Activated effector memory CD4-positive, alpha-beta T cell treated with Interleukin-2 at 50 U/mL for 16 hours (primary cell): ENCODE results near the gene PGM1.

ENCODE experiments used
- DNase-seq: peaks from one replicate; pipeline ENCODE4 v3.0.0-alpha.2; 2020

Gene PGM1

DNA sequence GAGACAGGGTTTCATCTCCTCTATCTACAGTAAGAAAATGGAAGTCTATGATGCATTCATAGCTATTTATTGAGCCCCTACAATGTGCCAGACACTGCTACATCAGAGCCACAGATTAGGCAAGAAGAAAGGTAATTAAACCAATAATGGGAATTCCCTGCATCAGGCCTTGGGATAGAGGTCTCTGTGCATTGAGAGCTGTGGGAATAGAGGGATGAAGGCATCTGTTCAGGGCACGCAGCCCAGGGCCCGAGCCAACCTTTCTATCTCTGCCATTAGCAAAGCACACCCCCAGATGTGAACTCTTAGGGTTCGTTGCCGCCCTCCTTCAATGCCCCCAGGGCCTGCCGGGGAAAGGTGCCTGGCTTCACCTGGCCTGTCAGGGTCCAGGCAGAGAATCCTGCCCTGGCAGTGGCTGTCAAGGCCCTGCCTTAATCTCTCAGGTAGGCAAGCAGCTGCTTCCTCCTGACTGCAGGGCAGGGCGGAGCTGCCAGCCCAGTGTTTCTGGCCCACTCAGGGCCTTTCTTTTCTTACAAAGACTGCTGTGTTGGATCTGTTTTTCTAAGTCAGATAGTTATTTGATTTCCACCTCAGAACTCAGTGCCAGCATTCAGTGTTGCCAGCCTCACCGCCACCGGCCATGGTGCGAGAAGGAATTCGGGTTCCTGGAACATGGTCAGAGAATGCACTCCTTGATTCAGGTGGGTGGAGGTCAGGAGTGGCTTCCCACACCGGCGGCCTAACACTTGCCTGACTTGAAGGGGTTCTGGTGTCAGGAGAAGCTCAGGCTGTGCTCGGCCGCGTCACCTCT is 76.1 kb downstream of the PGM1 start:
- no peak for DNase-seq

DNA sequence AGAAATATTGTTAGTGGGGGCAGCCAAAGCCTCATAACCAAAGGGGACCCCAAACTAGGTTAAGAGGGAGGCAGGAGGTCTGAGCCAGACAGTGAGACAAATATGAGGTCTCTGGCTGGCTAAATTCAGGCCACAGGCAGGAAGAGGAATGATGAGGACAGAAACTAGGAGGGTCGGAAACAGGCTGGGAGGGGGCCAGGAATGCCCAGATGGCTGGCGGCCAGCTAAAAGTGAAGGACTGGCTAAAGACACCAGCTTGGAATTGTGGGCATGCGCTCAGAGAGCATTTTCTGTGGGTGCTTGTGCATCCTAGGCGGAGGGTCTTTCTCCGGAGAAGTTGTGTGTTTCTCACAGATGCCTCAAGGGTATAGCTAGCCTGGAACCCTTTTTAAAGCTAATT is 77.0 kb downstream of the PGM1 start:
- no peak for DNase-seq

- DNase-seq = no peak
Measured at GRCh38 chr1:63671514-63671913, 78.3 kb downstream of the PGM1 start.

DNA sequence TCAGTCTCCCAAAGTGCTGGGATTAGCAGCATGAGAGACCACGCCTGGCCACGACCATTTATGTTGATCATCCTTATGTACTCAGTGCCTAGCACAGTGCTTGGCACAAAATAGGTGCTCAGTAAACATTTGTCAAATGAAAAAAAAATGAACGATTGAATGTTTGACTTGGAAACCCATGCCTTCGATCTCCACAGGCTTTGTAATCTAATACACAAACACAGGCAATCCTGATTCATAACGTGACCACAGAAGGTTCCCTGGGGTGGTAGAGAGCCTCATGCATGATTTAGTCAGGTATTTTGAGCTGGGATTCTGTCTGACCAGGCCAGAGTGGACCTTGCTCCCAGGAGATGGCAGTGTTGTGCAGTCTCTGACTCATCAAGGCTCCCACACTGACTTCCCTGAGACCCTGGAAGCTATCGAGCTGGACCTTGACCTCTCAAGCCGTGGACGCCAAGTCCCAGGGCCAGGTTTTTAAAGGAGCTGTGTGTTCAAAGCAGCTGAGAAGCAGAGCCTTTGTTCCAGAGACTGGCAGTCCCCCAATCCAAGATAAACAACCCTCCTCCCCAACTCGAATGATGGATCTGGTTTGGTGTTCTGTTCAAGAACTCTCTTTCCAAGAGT is 81.1 kb downstream of the PGM1 start:
- no peak for DNase-seq

DNA sequence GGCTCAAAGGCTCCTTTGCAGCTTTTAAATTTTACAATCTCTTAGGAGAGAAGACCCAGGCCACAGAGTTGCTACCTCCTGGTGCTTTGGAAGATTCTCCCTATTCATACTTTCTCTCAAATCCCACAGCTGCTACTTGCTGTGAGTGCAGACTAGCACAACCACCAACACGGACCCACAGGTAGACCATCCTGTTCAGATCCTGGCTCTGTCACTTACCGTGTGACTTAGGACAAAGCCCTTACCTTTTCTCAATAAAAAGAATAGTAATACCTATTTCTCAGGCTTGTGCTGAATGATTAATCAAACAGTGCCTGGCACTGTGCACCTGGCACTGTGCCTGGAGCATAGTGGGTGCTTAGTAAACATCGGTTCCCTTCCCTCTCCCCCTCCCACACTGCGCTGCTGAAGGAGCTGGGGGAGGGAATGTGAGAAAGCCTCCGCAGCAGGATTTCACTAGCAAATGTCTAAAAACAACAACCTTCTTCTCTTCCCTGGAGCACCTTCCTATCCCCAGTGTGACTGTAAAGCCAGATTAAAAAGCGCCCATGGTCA is 81.7 kb downstream of the PGM1 start:
- no peak for DNase-seq

DNA sequence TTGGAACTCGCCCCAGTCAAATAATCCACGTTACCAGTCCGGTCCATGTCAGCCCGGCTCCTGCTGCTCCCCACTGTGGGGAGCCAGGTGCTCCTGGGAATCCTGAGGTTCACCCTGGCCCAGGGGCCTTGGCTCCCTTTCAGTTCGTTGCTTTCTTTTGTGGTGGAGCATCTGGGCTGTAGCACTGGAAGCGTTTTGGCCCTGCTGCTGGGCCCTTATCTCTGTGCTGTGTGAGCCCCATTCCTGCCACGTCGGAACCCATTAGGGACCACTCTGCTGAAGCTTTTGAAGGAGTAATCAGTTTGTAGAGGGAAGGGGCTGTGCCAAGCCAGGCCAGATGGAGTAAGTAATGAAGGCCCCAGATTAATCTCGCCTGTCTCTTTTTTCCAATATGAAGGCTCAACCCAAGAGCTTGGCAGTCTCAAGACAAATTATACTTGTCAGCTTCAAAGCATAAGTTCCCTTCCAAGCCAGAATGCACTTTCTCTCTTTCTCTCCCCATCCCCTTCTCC is 82.3 kb downstream of the PGM1 start:
- no peak for DNase-seq

- DNase-seq = no peak
Measured at GRCh38 chr1:63677497-63677896, 84.3 kb downstream of the PGM1 start.

- DNase-seq = no peak
Measured at GRCh38 chr1:63678200-63678599, 85.0 kb downstream of the PGM1 start.

DNA sequence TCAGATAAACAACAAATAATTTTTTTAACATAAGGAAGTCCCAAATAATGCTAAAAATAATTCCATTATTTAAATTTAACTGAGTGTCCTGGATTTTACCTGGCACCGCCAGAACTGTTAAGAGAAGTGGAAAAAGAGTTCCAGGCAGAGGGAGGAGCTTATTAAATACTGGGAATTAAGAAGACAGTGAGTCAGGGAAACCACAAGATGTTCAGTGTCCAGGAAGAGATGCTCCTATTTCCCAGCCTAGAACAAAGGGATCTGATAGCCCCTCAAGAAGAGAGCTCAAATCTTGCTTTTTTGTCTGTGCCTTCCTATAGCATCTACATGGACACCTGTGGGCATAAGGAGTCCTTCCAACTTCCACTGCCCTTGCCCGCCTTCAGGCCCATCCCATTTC is 85.9 kb downstream of the PGM1 start:
- DNase-seq = no peak

DNA sequence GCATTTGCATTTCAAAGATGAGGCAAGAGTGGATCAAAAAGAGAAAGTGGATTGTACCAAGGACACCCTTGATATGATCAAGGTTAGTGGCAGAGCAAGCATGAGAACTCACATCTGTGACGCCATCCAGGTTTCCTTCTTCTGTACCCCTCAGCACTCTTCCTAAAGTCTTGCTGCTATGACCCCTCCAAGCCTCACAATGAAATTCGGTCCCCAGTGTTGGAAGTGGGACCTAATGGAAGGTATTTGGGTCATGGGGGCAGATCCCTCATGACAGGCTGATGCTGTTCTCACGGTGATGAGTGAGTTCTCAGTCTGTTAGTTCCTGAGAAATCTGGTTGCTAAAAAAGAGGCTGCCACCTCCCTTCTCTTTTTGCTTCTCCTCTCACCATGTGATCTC is 86.4 kb downstream of the PGM1 start:
- no peak for DNase-seq

DNA sequence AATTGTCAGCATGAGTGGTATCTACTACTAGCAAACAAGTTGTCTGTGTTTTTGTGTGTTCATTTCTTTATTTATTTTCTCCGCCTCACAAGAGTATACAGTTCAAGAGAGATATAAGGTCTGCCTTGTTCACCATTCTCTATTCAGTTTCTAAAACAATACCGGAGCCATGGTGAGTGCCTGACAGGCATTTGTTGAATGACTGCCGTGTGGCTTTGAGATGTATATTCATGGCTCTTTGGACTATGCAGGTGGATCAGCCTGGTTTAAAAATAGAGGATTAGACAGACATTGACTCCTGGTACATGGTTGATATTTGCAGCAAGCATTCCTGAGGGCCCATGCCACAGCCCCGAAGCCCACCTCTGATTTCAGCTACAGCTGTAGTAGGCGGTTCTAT is 89.7 kb downstream of the PGM1 start:
- DNase-seq = no peak

DNA sequence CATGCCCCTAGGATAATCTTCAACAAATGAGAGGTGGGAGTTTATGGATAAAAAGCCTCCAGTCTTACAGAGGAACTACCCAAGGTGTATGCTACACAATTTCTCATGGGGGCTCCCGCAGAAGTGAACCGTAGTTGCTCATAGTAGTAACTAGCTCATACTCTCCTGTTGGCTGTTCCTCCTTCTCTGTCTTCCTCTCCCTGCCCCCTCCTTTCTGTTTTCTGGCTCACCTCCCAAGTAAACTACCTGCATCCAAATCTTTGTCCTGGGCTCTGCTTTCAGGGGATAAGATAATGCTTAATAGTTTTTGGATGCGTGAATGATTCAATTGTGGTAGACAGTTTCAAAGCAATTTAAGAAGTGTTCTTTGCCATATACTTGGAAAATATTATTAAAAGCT is 90.5 kb downstream of the PGM1 start:
- DNase-seq = no peak

DNA sequence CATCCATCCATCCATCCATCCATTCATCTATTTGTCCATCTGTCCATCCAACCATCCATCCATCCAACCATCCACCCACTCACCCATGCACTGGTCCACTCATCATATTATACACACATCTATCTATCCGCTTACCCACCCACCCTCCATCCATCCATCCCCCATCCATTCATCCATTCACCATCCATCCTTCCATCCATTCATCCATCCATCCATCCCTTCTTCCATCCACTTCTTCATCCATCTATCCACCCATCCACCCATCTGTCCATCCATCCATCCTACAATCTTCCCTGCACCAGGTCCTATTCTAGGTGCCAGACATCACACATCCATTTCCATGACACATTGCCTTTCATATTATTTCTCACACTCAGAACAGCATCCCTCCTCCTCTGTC is 93.5 kb downstream of the PGM1 start:
- DNase-seq = no peak

GRCh38 chr1:63688302-63688890 is 95.2 kb downstream of the PGM1 start:
- DNase-seq = no peak

- no peak for DNase-seq
Measured at GRCh38 chr1:63690966-63691700, 97.9 kb downstream of the PGM1 start.

DNA sequence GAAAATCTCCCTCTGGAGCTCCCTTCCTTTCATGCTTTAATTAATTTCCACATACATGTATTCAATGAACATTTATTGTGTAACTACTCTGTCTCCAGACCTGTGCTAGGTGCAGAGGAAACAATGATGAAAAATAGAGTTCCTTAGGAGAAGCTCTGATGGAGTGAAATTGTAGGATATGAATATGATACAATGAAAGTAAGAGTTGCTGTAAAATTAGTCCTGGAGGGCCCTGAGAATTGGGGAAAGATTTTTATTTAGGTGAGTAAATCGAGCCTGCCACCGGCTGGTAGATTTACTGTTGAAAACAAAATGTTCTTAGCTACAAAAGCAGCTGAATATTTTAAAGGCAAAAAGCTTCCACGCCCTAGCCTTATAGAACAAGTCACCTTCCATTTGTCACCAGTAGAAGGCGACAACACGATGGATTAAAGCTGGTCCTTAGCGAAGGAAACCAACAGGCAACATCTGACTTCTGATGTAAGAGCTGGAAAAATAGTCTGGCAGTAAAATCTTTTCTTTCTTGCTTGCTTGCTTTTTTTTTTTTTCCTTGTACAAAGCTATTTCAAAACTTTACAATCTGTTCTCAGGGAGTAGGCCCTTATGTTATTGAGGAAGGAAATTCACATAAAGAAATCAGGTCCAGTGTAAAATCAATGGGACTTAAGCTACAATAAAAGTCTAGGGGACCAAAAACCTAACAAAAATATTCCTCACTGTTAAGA is 98.7 kb downstream of the PGM1 start:
- DNase-seq = no peak

DNA sequence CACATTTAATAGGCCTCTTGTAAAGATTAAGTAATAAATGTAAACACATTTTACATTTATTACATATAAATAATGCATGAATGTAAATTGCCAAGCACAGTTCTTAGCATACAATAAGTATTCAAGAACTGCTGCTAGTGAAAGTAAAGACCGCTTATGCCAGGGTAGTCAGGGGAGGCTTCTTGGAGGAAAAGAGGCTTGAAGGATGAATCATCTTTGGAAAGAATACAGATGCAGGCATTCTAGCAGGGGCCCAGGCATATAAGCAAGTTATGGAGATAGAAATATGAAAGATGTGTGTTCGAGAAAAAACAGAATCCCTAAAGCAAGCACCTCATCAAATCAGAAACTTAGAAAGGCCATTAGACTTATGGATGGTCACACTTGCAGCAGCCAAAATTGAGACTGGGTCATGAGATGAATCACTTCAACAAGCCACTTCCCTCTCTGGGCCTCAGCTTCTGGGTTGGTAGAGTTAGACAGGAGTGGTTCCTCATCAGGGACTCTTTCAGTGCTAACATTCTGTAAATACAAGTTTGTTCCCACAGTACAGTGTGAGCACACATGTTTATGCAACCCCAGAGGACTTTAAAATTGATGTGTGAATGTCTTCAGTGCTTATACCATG is 100.8 kb downstream of the PGM1 start:
- DNase-seq = no peak

DNA sequence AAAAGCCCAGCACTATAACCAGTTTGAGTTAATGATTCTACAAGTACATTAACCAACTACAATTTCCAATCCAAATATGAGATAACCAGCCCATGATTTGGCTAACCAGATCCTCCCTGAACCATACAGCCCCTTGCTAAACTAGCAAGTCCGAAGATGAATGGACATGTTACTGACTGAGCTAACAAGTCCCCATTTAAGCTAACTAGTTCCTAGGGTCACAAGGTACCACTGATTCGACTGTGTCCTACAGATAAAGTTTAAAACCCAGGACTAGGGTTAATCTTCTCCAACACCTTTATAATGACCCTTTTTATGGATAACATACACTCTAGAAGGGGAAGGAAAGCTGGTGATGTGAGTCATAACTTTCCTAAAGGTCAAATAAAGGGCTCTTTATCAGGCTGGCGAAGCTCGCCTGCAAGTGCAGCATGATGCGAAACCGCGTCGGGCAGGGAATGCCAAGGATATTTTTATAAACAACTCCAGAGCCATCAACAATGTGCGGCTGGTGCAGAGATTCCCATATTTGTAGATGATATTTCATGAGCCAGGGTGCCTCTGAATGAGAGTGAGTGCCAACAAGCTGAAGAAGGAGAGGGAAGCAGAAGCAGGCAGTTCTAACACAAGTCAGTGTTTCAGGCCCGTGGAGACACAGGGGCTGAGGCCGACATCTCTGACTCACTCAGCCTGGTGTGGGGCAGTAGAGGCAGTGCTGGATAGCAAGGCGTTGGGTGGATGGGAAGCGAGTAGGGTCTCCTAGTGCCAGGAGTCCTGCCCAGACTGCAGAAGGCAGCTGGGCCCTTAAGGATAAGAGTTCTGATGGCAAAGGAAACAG is 105.0 kb downstream of the PGM1 start:
- no peak for DNase-seq

DNA sequence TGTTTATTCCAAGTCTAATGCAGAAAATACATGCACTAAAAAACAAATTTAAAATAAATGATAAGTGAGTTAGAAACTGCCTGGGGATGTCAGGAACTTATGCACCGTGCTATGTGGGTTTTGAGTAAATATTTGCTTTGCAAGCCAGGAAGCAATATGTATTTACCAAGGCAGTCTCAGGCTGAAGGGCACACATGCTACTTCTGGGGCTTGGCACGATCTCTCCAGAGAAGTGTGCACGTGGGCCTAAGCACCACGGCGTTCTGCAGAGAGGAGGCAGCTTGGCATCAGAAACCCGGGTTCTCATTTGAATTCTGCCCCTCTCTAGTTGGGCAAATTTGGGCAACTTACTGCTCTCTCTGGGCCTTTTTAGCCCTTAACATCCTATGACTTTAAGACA is 108.0 kb downstream of the PGM1 start:
- no peak for DNase-seq

- DNase-seq = no peak
Measured at GRCh38 chr1:63703701-63704107, 110.5 kb downstream of the PGM1 start.

- no peak for DNase-seq
Measured at GRCh38 chr1:63704443-63704842, 111.2 kb downstream of the PGM1 start.
